H1 (cell line): ENCODE results near the gene ABHD11. TPM values are rescaled to one million over a fixed set of nuclear protein-coding genes. Genes with fewer than 3 reads are reported as not detected.

ENCODE experiments used
- CTCF ChIA-PET: fragments of 300-600 bp; sonication (Branson Sonifier 250); formaldehyde crosslinking; loops from one replicate; lab custom pipeline; 2021; ENCODE audit not compliant: partially characterized antibody; lab: Charles Lee
- POLR2A ChIA-PET: fragments of 300-600 bp; sonication (Branson Sonifier 250); formaldehyde crosslinking; loops from one replicate; lab custom pipeline; 2021; ENCODE audit warnings: inconsistent platforms; ENCODE audit not compliant: partially characterized antibody; lab: Charles Lee
- DNase-seq, 2 experiments: peaks; one replicate each; pipeline versions ENCODE4 v3.0.0 to v3.0.0-alpha.2; 2010 to 2022; ENCODE audit warnings: low spot score in 2 of 2, low read depth in 1 of 2, mixed read lengths in 1 of 2
- FAIRE-seq: peaks from 2 replicates; lab custom pipeline; 2011; peaks lifted over from hg19 to GRCh38; lab: Jason Lieb, UNC
- H2AFZ ChIP-seq: 2 replicates; pipeline ENCODE4 v1.8.1; 2012; ENCODE audit warnings: low read length, inconsistent platforms
- H2AK5ac ChIP-seq: 2 replicates; pipeline ENCODE4 v1.6.1; 2013; ENCODE audit warnings: low read depth, low read length
- H2BK120ac ChIP-seq: replicated peaks from 2 replicates; pipeline ENCODE3; 2013; ENCODE audit warnings: low read depth, low read length, inconsistent platforms
- H2BK12ac ChIP-seq: 2 replicates; pipeline ENCODE4 v1.6.1; 2013; ENCODE audit warnings: low read depth, low read length
- H2BK15ac ChIP-seq: 2 replicates; pipeline ENCODE4 v1.6.1; 2013; ENCODE audit warnings: low read length
- H2BK20ac ChIP-seq: 2 replicates; pipeline ENCODE4 v1.6.1; 2013; ENCODE audit warnings: low read length
- H2BK5ac ChIP-seq: 2 replicates; pipeline ENCODE4 v1.6.1; 2013; ENCODE audit warnings: low read depth, low read length
- H3K14ac ChIP-seq: 2 replicates; pipeline ENCODE4 v1.6.1; 2013; ENCODE audit warnings: inconsistent platforms; ENCODE audit not compliant: insufficient read length
- H3K18ac ChIP-seq: 2 replicates; pipeline ENCODE4 v1.6.1; 2013; ENCODE audit warnings: low read length; ENCODE audit errors: extremely low read depth
- H3K23ac ChIP-seq: 2 replicates; pipeline ENCODE4 v1.6.1; 2013; ENCODE audit warnings: inconsistent platforms; ENCODE audit not compliant: insufficient read length
- H3K23me2 ChIP-seq: 2 replicates; pipeline ENCODE4 v1.6.1; 2013; ENCODE audit warnings: low read depth, low read length
- H3K27ac ChIP-seq: 2 replicates; pipeline ENCODE4 v1.6.1; 2011; ENCODE audit warnings: low read depth, low read length, inconsistent platforms
- H3K27me3 ChIP-seq, 4 experiments: replicated peaks in 1 of 4; 1 replicate in 1 of 4; 2 replicates in 3 of 4; pipeline versions ENCODE4 v1.6.1 to v1.8.1; 2011 to 2013; ENCODE audit warnings: low read length in 3 of 4, mild to moderate bottlenecking in 3 of 4, inconsistent platforms in 2 of 4, mixed read lengths in 2 of 4, moderate library complexity in 1 of 4; ENCODE audit not compliant: control insufficient read depth in 3 of 4, insufficient read depth in 3 of 4; ENCODE audit errors: extremely low read depth in 1 of 4
- H3K36me3 ChIP-seq, 4 experiments: 2 replicates each; pipeline versions ENCODE4 v1.6.1 to v1.8.1; 2011 to 2013; ENCODE audit warnings: mild to moderate bottlenecking in 4 of 4, low read length in 3 of 4, moderate library complexity in 2 of 4, control low read depth in 1 of 4, inconsistent platforms in 1 of 4; ENCODE audit not compliant: insufficient read depth in 4 of 4, control insufficient read depth in 2 of 4
- H3K4ac ChIP-seq: replicated peaks from 2 replicates; pipeline ENCODE3; 2013; ENCODE audit warnings: low read length, low read depth, mixed read lengths, inconsistent platforms; ENCODE audit not compliant: insufficient read length
- H3K4me1 ChIP-seq, 4 experiments: replicated peaks in 1 of 4; 1 replicate in 1 of 4; 2 replicates in 3 of 4; pipeline versions ENCODE4 v1.6.1 to v1.8.1; 2011 to 2013; ENCODE audit warnings: low read length in 3 of 4, inconsistent platforms in 2 of 4, mixed read lengths in 1 of 4; ENCODE audit not compliant: insufficient read depth in 4 of 4, control insufficient read depth in 3 of 4
- H3K4me2 ChIP-seq, 2 experiments: 2 replicates each; pipeline versions ENCODE4 v1.6.1 to v1.8.1; 2011 to 2013; ENCODE audit warnings: low read depth in 2 of 2, low read length in 2 of 2, control low read depth in 1 of 2, inconsistent platforms in 1 of 2, mild to moderate bottlenecking in 1 of 2; ENCODE audit not compliant: insufficient read depth in 1 of 2
- H3K4me3 ChIP-seq, 4 experiments: fragments of 200-600, 300-600 bp in 1 of 4; sonication (generic), shearing (Covaris generic), sonication (Bioruptor Twin) in 1 of 4; 2 replicates each; pipeline versions ENCODE4 v1.5.1 to v1.8.1; 2011 to 2016; ENCODE audit warnings: low read length in 4 of 4, low read depth in 3 of 4, control low read depth in 2 of 4, inconsistent platforms in 2 of 4, mild to moderate bottlenecking in 2 of 4, mixed read lengths in 1 of 4, moderate library complexity in 1 of 4; ENCODE audit not compliant: insufficient read depth in 2 of 4; ENCODE audit errors: extremely low read depth in 1 of 4
- H3K56ac ChIP-seq: replicated peaks from 2 replicates; pipeline ENCODE3; 2013; ENCODE audit warnings: low read depth, mild to moderate bottlenecking, mixed read lengths, low read length, inconsistent platforms; ENCODE audit not compliant: insufficient read length
- H3K79me1 ChIP-seq: 2 replicates; pipeline ENCODE4 v1.6.1; 2013; ENCODE audit warnings: low read depth, low read length, control low read depth
- H3K79me2 ChIP-seq, 2 experiments: 2 replicates each; pipeline versions ENCODE4 v1.6.1 to v1.8.1; 2012 to 2013; ENCODE audit warnings: low read length in 2 of 2, mild to moderate bottlenecking in 2 of 2, inconsistent platforms in 1 of 2; ENCODE audit not compliant: insufficient read depth in 2 of 2, control insufficient read depth in 1 of 2
- H3K9ac ChIP-seq, 4 experiments: replicated peaks in 1 of 4; 1 replicate in 1 of 4; 2 replicates in 3 of 4; pipeline versions ENCODE4 v1.6.1 to v1.8.1; 2011 to 2013; ENCODE audit warnings: low read depth in 3 of 4, low read length in 3 of 4, control low read depth in 2 of 4, mild to moderate bottlenecking in 2 of 4, moderate library complexity in 2 of 4, inconsistent platforms in 1 of 4; ENCODE audit errors: extremely low read depth in 1 of 4
- H3K9me3 ChIP-seq, 2 experiments: 2 replicates each; pipeline versions ENCODE4 v1.6.1 to v1.8.1; 2012 to 2013; ENCODE audit warnings: mild to moderate bottlenecking in 2 of 2, moderate library complexity in 2 of 2, control low read depth in 1 of 2, inconsistent platforms in 1 of 2, low read depth in 1 of 2, low read length in 1 of 2, mixed read lengths in 1 of 2; ENCODE audit not compliant: insufficient read depth in 2 of 2
- H4K20me1 ChIP-seq, 2 experiments: replicated peaks in 1 of 2; 2 replicates each; pipeline versions ENCODE3 to v1.8.1; 2011 to 2013; ENCODE audit warnings: inconsistent platforms in 2 of 2, low read length in 2 of 2, mild to moderate bottlenecking in 1 of 2; ENCODE audit not compliant: insufficient read depth in 2 of 2, control insufficient read depth in 1 of 2
- H4K5ac ChIP-seq: 2 replicates; pipeline ENCODE4 v1.6.1; 2013; ENCODE audit warnings: low read length, low read depth, mixed read lengths, inconsistent platforms; ENCODE audit not compliant: insufficient read length
- H4K8ac ChIP-seq: 2 replicates; pipeline ENCODE4 v1.8.0; 2013; ENCODE audit warnings: mild to moderate bottlenecking, moderate library complexity, low read length, inconsistent platforms; ENCODE audit not compliant: insufficient read depth; ENCODE audit errors: extremely low read depth
- H4K91ac ChIP-seq: replicated peaks from 2 replicates; pipeline ENCODE3; 2013; ENCODE audit warnings: low read length, mixed read lengths, inconsistent platforms; ENCODE audit not compliant: insufficient read length
- ASH2L ChIP-seq: fragments of 200-600, 300-600 bp; sonication (generic); IDR thresholded peaks from one replicate; pipeline ENCODE4 v1.7.1; 2017; ENCODE audit warnings: low read length
- BCL11A ChIP-seq, 2 experiments: IDR thresholded peaks; one replicate each; pipeline ENCODE4 v1.6.1; 2011; ENCODE audit warnings: low read depth in 2 of 2, low read length in 2 of 2, mild to moderate bottlenecking in 2 of 2
- CHD1 ChIP-seq: IDR thresholded peaks from 2 replicates; pipeline ENCODE4 v1.6.1; 2012; ENCODE audit warnings: low read depth, low read length, improper control_type of control experiment
- CREB1 ChIP-seq: IDR thresholded peaks from 2 replicates; pipeline ENCODE4 v1.6.1; 2012; ENCODE audit warnings: inconsistent platforms
- HDAC2 ChIP-seq, 2 experiments: fragments of 300-600 bp in 1 of 2; sonication (generic) in 1 of 2; IDR thresholded peaks; 2 replicates each; pipeline ENCODE4 v1.6.1; 2011 to 2012; ENCODE audit warnings: low read depth in 2 of 2, low read length in 2 of 2, mild to moderate bottlenecking in 2 of 2, moderate library complexity in 2 of 2, borderline replicate concordance in 1 of 2, inconsistent platforms in 1 of 2
- KDM1A ChIP-seq: fragments of 200-600, 300-600 bp; sonication (generic); IDR thresholded peaks from 2 replicates; pipeline ENCODE4 v1.7.1; 2016; ENCODE audit warnings: mild to moderate bottlenecking, low read length, borderline replicate concordance
- NRF1 ChIP-seq: IDR thresholded peaks from 2 replicates; pipeline ENCODE4 v1.6.1; 2011; ENCODE audit warnings: mild to moderate bottlenecking, low read depth, low read length, improper control_type of control experiment
- POLR2A ChIP-seq, 2 experiments: IDR thresholded peaks; 1 replicate in 1 of 2; 2 replicates in 1 of 2; pipeline ENCODE4 v1.6.1; 2011; ENCODE audit warnings: low read depth in 2 of 2, low read length in 2 of 2, mild to moderate bottlenecking in 2 of 2; ENCODE audit errors: control extremely low read depth in 1 of 2
- SIX5 ChIP-seq: IDR thresholded peaks from 2 replicates; pipeline ENCODE4 v1.6.1; 2011; ENCODE audit warnings: mild to moderate bottlenecking, low read depth, low read length
- SP2 ChIP-seq: IDR thresholded peaks from 2 replicates; pipeline ENCODE4 v1.6.1; 2012; ENCODE audit warnings: mild to moderate bottlenecking, low read length, inconsistent platforms
- SRF ChIP-seq: IDR thresholded peaks from 2 replicates; pipeline ENCODE4 v1.6.1; 2011; ENCODE audit warnings: mild to moderate bottlenecking, low read depth, low read length, moderate library complexity
- WGBS, 2 experiments: shearing (Covaris generic) in 1 of 2; methylation state at CpG; one replicate each; pipeline versions ENCODE4 v1.1.6 to v1.1.7; 2013 to 2015; ENCODE audit warnings: low lambda C conversion rate in 2 of 2, mixed read lengths in 2 of 2, inconsistent platforms in 1 of 2, low coverage in 1 of 2, missing lambda C conversion rate in 1 of 2; ENCODE audit not compliant: insufficient replicate concordance in 2 of 2, insufficient coverage in 1 of 2, insufficient read length in 1 of 2; ENCODE audit errors: extremely low coverage in 1 of 2, missing lambda C conversion rate in 1 of 2; 5-methylcytosine and 5-hydroxymethylcytosine counted together
- polyA plus RNA-seq, 7 experiments: library from polyadenylated mRNA; depleted of rRNA in 3 of 7; stranded (reverse) in 5 of 7; unstranded in 2 of 7; fragments of >200 nt in 5 of 7; fragments of 200-250 nt in 2 of 7; gene quantifications; 1 replicate in 5 of 7; 2 replicates in 1 of 7; 4 replicates in 1 of 7; pipeline versions ENCODE4 v1.2.1 to v1.2.3, GENCODE V29; 2011 to 2013; ENCODE audit warnings: missing spikeins in 2 of 7, mixed read lengths in 2 of 7
- total RNA-seq: library from RNA; stranded (reverse); fragmentation: NEBNext Ultra II Directional; extraction: Animal tissue kit (Norgen Biotek cat#: 25700); gene quantifications from 2 replicates; pipeline ENCODE4 v1.2.1, GENCODE V29; 2021

ABHD11 gene
- total and polyA plus RNA-seq, 2 of the 8 experiments (the other 6 are each of a cell fraction or from before 2014, with no cell fraction given), result 19.8 to 42.2 TPM

DNA sequence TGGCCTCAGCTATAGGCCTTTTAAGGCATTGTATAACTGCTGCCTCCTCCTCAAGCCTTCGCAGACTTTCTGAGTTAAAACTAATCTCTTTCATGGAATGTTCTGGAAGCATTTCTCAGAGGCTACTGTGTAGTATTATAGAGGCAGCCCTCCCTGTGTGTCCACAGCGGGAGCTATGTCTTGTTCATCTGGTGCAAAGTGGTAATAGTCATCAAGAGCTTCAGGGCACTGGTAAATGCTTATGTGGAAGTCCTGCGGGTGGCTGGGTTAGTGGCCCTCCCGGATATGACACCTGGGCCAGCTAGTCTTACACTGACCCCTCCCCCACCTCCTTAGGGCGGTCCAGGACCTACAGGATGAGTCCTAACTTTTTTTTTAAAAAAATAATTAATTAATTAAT lies 2.2 kb upstream of the ABHD11 start:
- FAIRE-seq, result no peak
- H2BK5ac ChIP-seq, result no peak overlapping the region

More for the DNA sequence above, 2.2 kb upstream of the ABHD11 start:
- Histone ChIP-seq H3K9me3 (no peaks in the 10 kb centered on the region), H3K4ac (no peak overlapping the region), H2BK12ac (peak overlapping the region; percentile 90; the same call in 1 of the 2 replicates), H4K8ac (no peak overlapping the region), H3K18ac (no peak overlapping the region), H3K79me2 (peaks cover 0 to 8% of the 10 kb centered on the region in 2 experiments; a peak in 1 of 4 replicates), H3K14ac (no peak overlapping the region), H2BK120ac (no peak overlapping the region), H4K91ac (no peak overlapping the region), H3K36me3 (peaks cover 4 to 13% (median 8%) of the 10 kb centered on the region in 4 experiments; a peak in 5 of 8 replicates), H3K27me3 (peaks cover 0 to 2% (median 0%) of the 10 kb centered on the region in 4 experiments; a peak in 2 of 7 replicates), H3K79me1 (no peaks in the 10 kb centered on the region), H2AFZ (no peak overlapping the region), H3K9ac (no peak overlapping the region; a peak in 2 of 7 replicates), H3K56ac (no peak overlapping the region), H3K4me2 (peak overlapping the region in 1 of 2 experiments; percentile 25; a peak in 3 of 4 replicates), H2BK20ac (no peak overlapping the region), H4K5ac (no peak overlapping the region), H3K4me3 (no peak overlapping the region), H3K4me1 (peaks cover 3 to 39% (median 25%) of the 10 kb centered on the region in 4 experiments), H3K27ac (no peak overlapping the region), H2AK5ac (peak overlapping the region; percentile 16; the same call in 1 of the 2 replicates), H2BK15ac (no peak overlapping the region), H3K23me2 (peaks cover 18% of the 10 kb centered on the region), H3K23ac (no peak overlapping the region), H4K20me1 (peaks cover 8 to 14% of the 10 kb centered on the region in 2 experiments)
- no peak for TF ChIP-seq SIX5
- no peak for TF ChIP-seq CHD1
- TF ChIP-seq POLR2A (IDR thresholded peaks at IDR 0.05; ENCODE audit: control extremely low read depth in 1 of 2, low read depth in 2 of 2, low read length in 2 of 2), result peak in 1 of 2 experiments; percentile 26; a peak in 1 of 3 replicates
- no peak for TF ChIP-seq HDAC2 (IDR thresholded peaks at IDR 0.05; ENCODE audit: borderline replicate concordance in 1 of 2, low read depth in 2 of 2, low read length in 2 of 2)
- TF ChIP-seq KDM1A, result no peak
- TF ChIP-seq BCL11A (IDR thresholded peaks at IDR 0.05; ENCODE audit: low read depth in 2 of 2, low read length in 2 of 2), result no peak
- TF ChIP-seq CREB1, result 0 out of 2 replicates have a peak, but pooled peaks have one; percentile 32
- TF ChIP-seq ASH2L, result peak; percentile 28
- TF ChIP-seq SRF, result peak; percentile 30; the same call in 1 of the 2 replicates
- TF ChIP-seq NRF1, result no peak
- TF ChIP-seq SP2, result no peak
- ChIA-PET CTCF (interaction anchor here (0.6 to 11.1 kb wide), 14 partner anchors 8 to 257 kb away, joined by 3 to 87 read pairs (median 4); no protein-coding TSS in a partner anchor), POLR2A (interaction anchor here (0.5 to 9.6 kb wide), 14 partner anchors 13 to 125 kb away, joined by 3 to 82 read pairs (median 4); partner anchors contain the start of genes CLDN3, CLDN4 and METTL27)
- 73% methylated on average over 5 of the region's 5 CpGs; no CpG with 5 or more reads in 1 of the 2 experiments for WGBS, 2 experiments
- DNase-seq, result no peak
